GM10266 (cell line): Measurements from ENCODE around the gene MYO9A.

Source experiments
- DNase-seq: peaks from one replicate; pipeline ENCODE4 v3.0.0; 2012; ENCODE audit errors: extremely low spot score
- CTCF ChIP-seq: IDR thresholded peaks from 2 replicates; pipeline ENCODE4 v1.5.1; 2012; ENCODE audit warnings: mild to moderate bottlenecking, low read depth; ENCODE audit not compliant: control insufficient read depth, insufficient read depth; ENCODE audit errors: missing control alignments

The MYO9A gene

GRCh38 chr15:72042865-72043264 is 75.1 kb downstream of the MYO9A start:
- DNase-seq = no peak
- TF ChIP-seq CTCF = peak; percentile 17

GRCh38 chr15:72042054-72042453 is 75.9 kb downstream of the MYO9A start:
- TF ChIP-seq CTCF = no peak
- DNase-seq = no peak

- no peak for TF ChIP-seq CTCF
These were observed 80.6 kb downstream of the MYO9A start for GRCh38 chr15:72037321-72037720.

GRCh38 chr15:72034859-72035650 is 82.9 kb downstream of the MYO9A start:
- DNase-seq = no peak
- TF ChIP-seq CTCF = no peak

More at GRCh38 chr15:72037321-72037720, 80.6 kb downstream of the MYO9A start:
- DNase-seq = no peak

GRCh38 chr15:72034351-72034750 is 83.6 kb downstream of the MYO9A start:
- DNase-seq = no peak
- TF ChIP-seq CTCF = no peak

- no peak for TF ChIP-seq CTCF
- DNase-seq = no peak
These were observed 84.2 kb downstream of the MYO9A start for GRCh38 chr15:72033711-72034110.

- no peak for DNase-seq
- TF ChIP-seq CTCF = no peak
These were observed 84.7 kb downstream of the MYO9A start for GRCh38 chr15:72033285-72033684.
